PC-9 (cell line): ENCODE measurements around the gene FXYD7. TPM values are rescaled to one million over a fixed set of nuclear protein-coding genes. Genes with fewer than 3 reads are reported as not detected.

ENCODE experiments used
- BruUV-seq: library from RNA; stranded (reverse); fragments of 400-500 nt; replicated peaks from 2 replicates; lab custom pipeline; 2021; lab: Mats Ljungman, UMichigan
- CTCF ChIA-PET: fragments of 300-600 bp; sonication (Branson Sonifier 250); formaldehyde crosslinking; loops from one replicate; lab custom pipeline; 2022; ENCODE audit warnings: antibody characterized with exemption; lab: Charles Lee
- POLR2A ChIA-PET: fragments of 300-600 bp; sonication (Branson Sonifier 250); formaldehyde crosslinking; loops from one replicate; lab custom pipeline; 2022; ENCODE audit warnings: antibody characterized with exemption; ENCODE audit not compliant: unreplicated experiment; lab: Charles Lee
- DNase-seq, 2 experiments: peaks; one replicate each; pipeline versions ENCODE4 v3.0.0 to v3.0.0-alpha.2; 2015 to 2022; ENCODE audit warnings: mixed read lengths in 1 of 2
- H2AFZ ChIP-seq: fragments of 200-600 bp; sonication (generic); 2 replicates; pipeline ENCODE4 v1.8.1; 2017; ENCODE audit warnings: antibody characterized with exemption
- H3F3A ChIP-seq: fragments of 200-600 bp; sonication (generic); 2 replicates; pipeline ENCODE4 v1.8.1; 2017; ENCODE audit warnings: antibody characterized with exemption, mild to moderate bottlenecking, low read depth; ENCODE audit not compliant: insufficient read depth
- H3K27ac ChIP-seq: fragments of 200-600 bp; sonication (generic); 2 replicates; pipeline ENCODE4 v1.6.1; 2016; ENCODE audit warnings: mixed run types
- H3K27me3 ChIP-seq: fragments of 200-600 bp; sonication (generic); 2 replicates; pipeline ENCODE4 v1.6.1; 2016; ENCODE audit warnings: low read depth, mixed run types; ENCODE audit not compliant: insufficient read depth
- H3K36me3 ChIP-seq: fragments of 200-600 bp; sonication (generic); 2 replicates; pipeline ENCODE4 v1.6.1; 2016; ENCODE audit warnings: low read depth, mixed run types
- H3K4me1 ChIP-seq: fragments of 200-600 bp; sonication (generic); replicated peaks from 2 replicates; pipeline ENCODE4 v1.6.1; 2016; ENCODE audit warnings: mixed run types; ENCODE audit not compliant: insufficient read depth
- H3K4me2 ChIP-seq: fragments of 200-600 bp; sonication (generic); 2 replicates; pipeline ENCODE4 v1.6.1; 2017; ENCODE audit warnings: mixed run types
- H3K4me3 ChIP-seq: fragments of 200-600 bp; sonication (generic); 2 replicates; pipeline ENCODE4 v1.6.1; 2016; ENCODE audit warnings: mixed run types
- H3K79me2 ChIP-seq: fragments of 200-600 bp; sonication (generic); 2 replicates; pipeline ENCODE4 v1.6.1; 2017; ENCODE audit warnings: low read depth, mixed run types
- H3K9me2 ChIP-seq: fragments of 200-600 bp; sonication (generic); 2 replicates; pipeline ENCODE4 v1.8.1; 2017; ENCODE audit warnings: mild to moderate bottlenecking; ENCODE audit not compliant: insufficient read depth
- H3K9me3 ChIP-seq: fragments of 200-600 bp; sonication (generic); 2 replicates; pipeline ENCODE4 v1.8.1; 2016; ENCODE audit warnings: low read depth; ENCODE audit not compliant: insufficient read depth
- H4K20me1 ChIP-seq: fragments of 200-600 bp; sonication (generic); 2 replicates; pipeline ENCODE4 v1.8.1; 2017; ENCODE audit not compliant: insufficient read depth
- CTCF ChIP-seq: fragments of 200-600 bp; sonication (generic); conservative IDR thresholded peaks from 2 replicates; pipeline ENCODE4 v1.6.1; 2017; ENCODE audit warnings: mixed run types, antibody characterized with exemption, mild to moderate bottlenecking, moderate library complexity
- EZH2 ChIP-seq: fragments of 200-600 bp; sonication (generic); IDR thresholded peaks from 2 replicates; pipeline ENCODE4 v1.8.0; 2017; ENCODE audit warnings: antibody characterized with exemption, low read depth
- intact Hi-C: fragments of 100-400 bp; cut with micrococcal nuclease; formaldehyde crosslinking; loops from one replicate; pipeline ENCODE4 v1.10.0; 2022; ENCODE audit not compliant: unreplicated experiment
- total RNA-seq: library from RNA; stranded (reverse); gene quantifications from 2 replicates; pipeline ENCODE4 v1.2.3, GENCODE V29; 2021

The FXYD7 gene
- total RNA-seq, 1 experiment from 2014 or later, result not detected

GRCh38 chr19:35117799-35118198, 25.3 kb upstream of the FXYD7 start:
- H3K4me1 ChIP-seq, result peaks cover 79% of the 10 kb centered on the region
- peaks cover 69% of the 10 kb centered on the region for H3F3A ChIP-seq
- ChIA-PET POLR2A (no interaction called here), CTCF (interaction anchor here (0.6 kb wide), 2 partner anchors 18 to 122 kb away, joined by 3 to 4 read pairs; no protein-coding TSS in a partner anchor)
- no peak for DNase-seq
- H2AFZ ChIP-seq, result no peak overlapping the region
- H3K4me3 ChIP-seq, result peak overlapping the region; percentile 89
- no peaks in the 10 kb centered on the region for H3K27me3 ChIP-seq
- BruUV-seq, result no TSS peak
- peaks cover 4% of the 10 kb centered on the region; the same call in 1 of the 2 replicates for H3K36me3 ChIP-seq
- H3K9me2 ChIP-seq, result no peaks in the 10 kb centered on the region
- H3K27ac ChIP-seq, result peak overlapping the region; percentile 90
- H3K79me2 ChIP-seq, result peaks cover 51% of the 10 kb centered on the region
- peak overlapping the region; percentile 99 for H3K4me2 ChIP-seq
- H3K9me3 ChIP-seq, result no peaks in the 10 kb centered on the region
- H4K20me1 ChIP-seq, result no peaks in the 10 kb centered on the region
- TF ChIP-seq EZH2 (no peak), CTCF (no peak)
- intact Hi-C loops, result loop anchor here (10.0 kb wide), 1 partner anchor 143 kb away; no protein-coding TSS in a partner anchor

DNA sequence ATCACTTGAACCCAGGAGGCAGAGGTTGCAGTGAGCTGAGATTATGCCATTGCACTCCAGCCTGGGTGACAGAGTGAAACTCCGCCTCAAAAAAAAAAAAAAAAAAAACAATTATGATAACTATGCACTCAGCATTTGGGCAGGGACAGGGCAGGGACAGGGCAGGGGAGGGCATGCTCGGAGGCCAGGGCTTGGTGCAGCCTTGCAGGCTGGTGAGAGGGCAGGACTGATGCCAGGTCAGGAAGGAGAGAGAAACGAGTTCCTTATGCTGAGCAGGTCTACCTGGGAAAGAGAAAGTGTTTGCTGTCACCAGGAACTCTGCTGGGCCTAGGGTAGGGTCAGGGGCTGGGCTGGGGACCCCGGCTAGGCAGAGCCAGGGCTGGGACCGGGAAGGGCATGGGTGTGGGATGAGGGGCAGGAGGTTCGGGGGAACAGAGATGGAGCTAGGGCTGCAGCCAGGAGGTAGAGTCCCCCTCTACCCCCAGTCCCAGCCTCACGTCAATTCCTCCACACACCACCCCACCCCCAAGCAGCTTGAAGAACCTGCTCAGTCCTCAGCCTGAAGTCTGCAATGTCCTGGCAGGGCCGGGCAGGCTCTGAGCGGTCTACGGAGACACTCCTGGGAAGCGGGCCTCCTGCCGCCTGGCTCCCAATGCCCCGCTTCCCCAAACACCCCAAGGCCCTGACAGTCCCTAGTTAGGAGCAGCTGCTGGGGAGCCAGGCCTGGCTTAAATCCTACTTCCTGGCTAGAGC, 24.6 kb upstream of the FXYD7 start:
- H3K4me3 ChIP-seq, result peak overlapping the region; percentile 89; the same call in 1 of the 2 replicates
- H3K79me2 ChIP-seq, result peaks cover 51% of the 10 kb centered on the region
- peaks cover 76% of the 10 kb centered on the region for H3F3A ChIP-seq
- H2AFZ ChIP-seq, result no peak overlapping the region
- H3K27me3 ChIP-seq, result no peaks in the 10 kb centered on the region
- peak overlapping the region; percentile 90 for H3K27ac ChIP-seq
- ChIA-PET POLR2A (no interaction called here), CTCF (interaction anchor here (0.6 kb wide), 2 partner anchors 17 to 123 kb away, joined by 3 to 4 read pairs; no protein-coding TSS in a partner anchor)
- H3K36me3 ChIP-seq, result peaks cover 4% of the 10 kb centered on the region; the same call in 1 of the 2 replicates
- H3K9me2 ChIP-seq, result no peaks in the 10 kb centered on the region
- H3K4me1 ChIP-seq, result peaks cover 86% of the 10 kb centered on the region
- H4K20me1 ChIP-seq, result no peaks in the 10 kb centered on the region
- intact Hi-C loops, result loop anchor here (10.0 kb wide), 1 partner anchor 144 kb away; no protein-coding TSS in a partner anchor
- TF ChIP-seq EZH2 (no peak), CTCF (no peak)
- peak; percentile 71 to 82 for DNase-seq
- peak overlapping the region; percentile 99 for H3K4me2 ChIP-seq
- H3K9me3 ChIP-seq, result no peaks in the 10 kb centered on the region
- BruUV-seq, result no TSS peak

DNA sequence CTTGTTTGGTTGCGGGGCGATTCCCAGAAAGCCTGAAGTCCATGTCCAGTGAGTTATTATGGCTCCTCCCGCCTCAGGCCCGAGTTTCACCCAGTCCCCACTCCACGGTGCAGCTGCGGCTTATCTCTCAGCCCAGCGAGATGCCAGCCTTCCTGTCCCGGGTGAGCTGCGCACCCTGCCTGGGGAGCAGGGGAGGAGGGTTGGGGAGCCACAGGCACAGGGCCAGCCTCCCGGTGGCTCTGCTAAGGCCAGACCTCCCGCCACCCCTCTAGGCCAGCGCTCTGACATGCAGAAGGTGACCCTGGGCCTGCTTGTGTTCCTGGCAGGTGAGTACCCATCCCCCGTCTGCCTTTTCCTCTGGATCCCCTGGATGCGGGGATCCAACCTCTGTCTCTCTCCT, 24.0 kb upstream of the FXYD7 start:
- intact Hi-C loops, result loop anchor here (10.0 kb wide), 1 partner anchor 144 kb away; no protein-coding TSS in a partner anchor
- TF ChIP-seq CTCF (no peak), EZH2 (no peak)
- no peak overlapping the region; the same call in 1 of the 2 replicates for H3K4me3 ChIP-seq
- H3K27ac ChIP-seq, result peak overlapping the region; percentile 90
- H3K4me1 ChIP-seq, result peaks cover 89% of the 10 kb centered on the region
- H2AFZ ChIP-seq, result no peak overlapping the region
- no peaks in the 10 kb centered on the region for H3K9me2 ChIP-seq
- CTCF ChIA-PET, result no interaction called here
- no peak for DNase-seq
- peaks cover 4% of the 10 kb centered on the region; the same call in 1 of the 2 replicates for H3K36me3 ChIP-seq
- peaks cover 79% of the 10 kb centered on the region for H3F3A ChIP-seq
- H3K27me3 ChIP-seq, result no peaks in the 10 kb centered on the region
- BruUV-seq, result no TSS peak
- H3K4me2 ChIP-seq, result peak overlapping the region; percentile 99
- peaks cover 51% of the 10 kb centered on the region for H3K79me2 ChIP-seq
- POLR2A ChIA-PET, result no interaction called here
- no peaks in the 10 kb centered on the region for H4K20me1 ChIP-seq
- H3K9me3 ChIP-seq, result no peaks in the 10 kb centered on the region
